Activated CD8-positive, alpha-beta memory T cell treated with anti-CD3 and anti-CD28 coated beads, Interleukin-2, amount 50 U/mL, for 24 hours (primary cell): ENCODE measurements around the gene KCNAB3.
"Not testable (repeated sequence)": the region's sequence is repeated elsewhere in the genome, so short reads cannot be mapped to it uniquely, and the experiment has no call there.

Source experiments
- DNase-seq: peaks from one replicate; pipeline ENCODE4 v3.0.0-alpha.2; 2020; ENCODE audit errors: extremely low read depth

Gene KCNAB3

DNA sequence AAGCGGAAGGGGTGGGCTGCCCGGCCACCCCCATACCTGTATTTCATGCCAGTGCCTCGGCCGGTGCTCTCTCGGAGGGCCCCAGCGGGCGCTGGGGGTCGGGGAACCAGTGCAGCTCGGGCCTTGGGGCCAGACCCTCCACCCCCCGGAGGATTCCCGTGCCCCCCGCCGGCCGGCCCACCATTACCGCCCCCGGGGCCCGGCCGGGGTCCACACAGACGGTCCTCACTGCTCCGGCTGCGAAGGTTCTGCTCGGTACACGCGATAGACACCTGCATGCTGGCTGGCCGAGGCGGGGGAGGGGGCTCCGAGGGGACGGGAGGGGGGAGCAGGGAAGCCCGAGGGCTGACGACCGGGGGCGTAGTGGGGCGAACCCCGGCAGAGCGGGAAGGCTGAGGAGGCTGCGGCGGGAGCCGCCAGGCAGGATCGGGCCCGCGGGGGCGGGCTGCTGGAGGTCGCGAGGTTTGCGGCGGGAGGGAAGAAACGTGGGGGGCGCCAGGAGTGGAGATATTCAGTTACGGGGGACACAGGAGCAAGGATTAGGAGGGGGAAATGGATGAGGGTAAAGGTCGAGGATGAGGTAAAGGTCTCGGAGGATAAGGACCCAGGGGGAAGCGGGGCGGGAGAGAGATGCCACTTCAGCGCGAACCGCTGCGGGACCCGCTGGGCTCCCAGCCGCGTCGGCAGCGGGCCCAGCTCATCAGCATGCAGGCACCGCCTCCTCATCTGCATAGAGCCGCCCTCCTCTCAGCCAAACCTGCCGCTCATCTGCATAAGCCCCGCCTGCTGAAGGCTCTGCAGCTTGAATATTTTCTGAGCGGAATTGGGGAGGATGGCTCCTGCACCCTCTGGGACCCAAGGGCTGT is at the start of gene KCNAB3:
KCNAB3 (minus strand) TSS at position 699 of the 866 bp plus-strand sequence; CDS start at position 278, 421 bp downstream.
- DNase-seq: no peak

GRCh38 chr17:7977805-7978204 is 48.1 kb upstream of the KCNAB3 start:
- DNase-seq: no peak

GRCh38 chr17:7977039-7977438 is 47.4 kb upstream of the KCNAB3 start:
- no peak for DNase-seq

DNA sequence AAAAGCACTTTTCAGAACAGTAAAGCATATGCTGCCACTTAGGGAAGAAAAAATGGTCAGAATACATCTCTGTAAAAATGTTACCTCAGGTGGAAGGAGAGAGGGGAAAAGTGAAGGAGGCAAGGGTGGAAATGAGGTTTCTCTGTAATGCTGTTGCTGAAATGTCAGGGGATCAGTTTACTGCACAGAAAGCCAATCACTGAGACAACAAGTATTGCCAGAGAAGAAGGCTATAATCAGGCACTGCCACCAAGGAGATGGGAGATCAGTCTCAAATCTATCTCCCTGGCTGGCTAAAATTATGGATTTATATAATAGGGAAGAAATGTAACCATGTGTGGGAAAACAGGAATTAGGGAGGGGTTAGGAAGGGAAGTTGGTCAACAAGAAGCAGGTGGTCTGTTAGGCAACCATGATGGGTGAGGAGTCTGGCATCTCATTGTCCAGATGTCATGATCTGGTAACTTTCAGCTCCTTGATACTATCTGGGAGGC is 45.0 kb upstream of the KCNAB3 start:
- no peak for DNase-seq

GRCh38 chr17:7972131-7972785 is 42.6 kb upstream of the KCNAB3 start:
- no peak for DNase-seq

DNA sequence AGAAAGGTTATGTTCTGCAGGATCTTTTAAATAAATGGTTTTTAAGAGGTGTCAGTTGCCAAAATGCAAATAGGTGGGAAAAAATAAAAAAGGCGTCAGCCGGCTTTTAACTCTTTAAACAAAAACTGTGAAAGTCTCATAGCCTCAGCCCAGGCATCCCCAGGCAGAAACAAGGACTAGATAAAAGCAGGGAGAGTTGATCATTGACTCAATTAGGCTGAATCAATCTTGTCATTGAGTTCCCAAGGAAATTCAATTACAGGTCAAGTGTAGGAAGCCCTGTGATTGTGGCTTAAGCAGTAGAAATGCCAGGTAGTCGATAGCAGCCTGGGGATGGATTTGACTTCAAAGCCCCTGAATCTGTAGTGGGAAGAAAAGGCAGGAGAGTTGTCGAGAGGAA is 42.0 kb upstream of the KCNAB3 start:
- DNase-seq: no peak

GRCh38 chr17:7969433-7969832 is 39.8 kb upstream of the KCNAB3 start:
- DNase-seq: no peak

DNA sequence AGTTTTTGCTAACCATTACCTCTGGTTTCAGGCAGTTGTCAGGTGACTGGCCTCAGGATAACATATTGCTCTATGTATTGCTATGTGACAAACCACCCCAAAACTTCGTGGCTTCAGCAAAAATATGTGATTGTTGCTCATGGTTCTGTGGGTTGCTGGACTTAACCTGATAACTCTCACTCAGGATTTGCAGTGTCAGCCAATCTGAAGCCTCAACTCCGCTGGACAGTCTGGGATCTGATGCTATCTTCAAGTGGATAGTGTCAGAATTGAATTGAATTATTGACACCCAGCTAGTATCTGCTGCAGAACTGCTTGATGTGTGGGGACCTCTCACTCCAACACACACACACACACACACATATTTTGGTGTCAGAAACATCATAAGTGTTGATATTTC is 38.1 kb upstream of the KCNAB3 start:
- no peak for DNase-seq

DNA sequence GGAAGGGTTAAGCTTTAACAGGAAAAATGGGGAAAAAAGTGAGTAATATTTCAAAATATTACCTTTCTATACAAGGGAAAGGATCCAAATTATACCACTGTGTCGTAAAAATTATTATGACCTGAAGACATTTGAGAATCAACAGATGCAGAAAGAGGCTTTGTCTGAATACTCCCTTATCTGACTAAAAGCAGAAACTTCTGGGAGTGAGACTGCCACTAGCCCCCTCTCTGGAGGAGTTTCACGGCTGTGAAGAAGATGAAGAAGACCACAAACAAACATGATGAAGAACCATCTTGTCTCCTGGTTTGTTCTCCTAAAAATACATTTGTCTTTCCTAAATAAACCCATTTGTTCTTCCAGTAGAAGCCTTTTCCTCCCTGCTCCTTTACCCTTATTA is 31.8 kb upstream of the KCNAB3 start:
- DNase-seq: no peak

- no peak for DNase-seq
Measured at GRCh38 chr17:7959503-7960253, 30.0 kb upstream of the KCNAB3 start.

GRCh38 chr17:7956228-7956965 is 26.7 kb upstream of the KCNAB3 start:
- DNase-seq: no peak

DNA sequence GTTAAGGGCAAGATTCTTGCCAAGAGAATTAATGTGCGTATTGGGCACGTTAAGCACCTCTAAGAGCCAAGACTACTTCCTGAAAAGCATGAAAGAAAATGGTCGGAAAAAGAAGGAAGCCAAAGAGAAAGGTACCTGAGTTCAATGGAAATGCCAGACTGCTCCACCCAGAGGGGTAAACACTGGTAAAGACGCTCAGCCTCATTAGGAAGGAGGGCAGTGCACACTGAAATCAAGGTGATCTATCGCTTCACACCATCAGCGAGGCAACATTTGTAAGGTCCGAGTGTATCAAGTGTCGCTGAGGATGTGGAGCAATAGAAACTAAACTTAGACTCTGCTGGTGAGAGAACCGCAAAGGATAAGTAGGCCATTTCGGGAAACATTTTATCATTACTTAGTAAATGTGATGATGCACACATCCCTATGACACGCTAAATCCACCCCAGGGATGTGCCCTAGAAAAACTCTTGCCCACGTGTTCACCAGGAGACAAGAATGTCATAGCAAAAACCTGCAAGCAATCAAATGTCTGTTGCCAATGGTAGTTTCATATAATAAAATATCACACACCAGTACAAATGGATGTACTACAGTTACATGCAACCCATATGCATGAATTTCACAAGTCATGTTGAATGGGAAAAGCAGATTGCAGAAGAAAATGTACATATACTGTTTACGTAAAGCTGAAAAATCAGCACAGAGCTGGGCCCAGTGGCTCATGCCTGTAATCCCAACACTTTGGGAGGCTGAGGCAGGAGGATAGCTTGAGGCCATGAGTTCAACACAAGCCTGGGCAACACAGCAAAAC is 26.0 kb upstream of the KCNAB3 start:
- no peak for DNase-seq

DNA sequence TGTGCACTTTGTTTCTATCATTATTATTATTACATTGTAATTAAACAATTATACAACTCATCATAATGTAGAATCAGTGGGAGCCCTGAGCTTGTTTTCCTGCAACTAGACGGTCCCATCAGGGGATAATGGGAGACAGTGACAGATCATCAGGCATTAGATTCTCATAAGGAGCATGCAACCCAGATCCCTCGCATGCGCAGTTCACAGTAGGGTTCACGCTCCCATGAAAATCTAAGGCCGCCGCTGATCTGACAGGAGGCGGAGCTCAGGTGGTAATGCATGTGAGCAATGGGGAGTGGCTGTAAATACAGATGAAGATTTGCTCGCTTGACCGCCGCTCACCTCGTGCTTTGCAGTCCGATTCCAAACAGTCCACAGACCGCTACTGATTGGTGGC is 23.6 kb upstream of the KCNAB3 start:
- DNase-seq: not testable (repeated sequence)

GRCh38 chr17:7951143-7951792 is 21.6 kb upstream of the KCNAB3 start:
- DNase-seq: no peak

- DNase-seq: no peak
Measured at GRCh38 chr17:7950578-7950977, 20.9 kb upstream of the KCNAB3 start.

DNA sequence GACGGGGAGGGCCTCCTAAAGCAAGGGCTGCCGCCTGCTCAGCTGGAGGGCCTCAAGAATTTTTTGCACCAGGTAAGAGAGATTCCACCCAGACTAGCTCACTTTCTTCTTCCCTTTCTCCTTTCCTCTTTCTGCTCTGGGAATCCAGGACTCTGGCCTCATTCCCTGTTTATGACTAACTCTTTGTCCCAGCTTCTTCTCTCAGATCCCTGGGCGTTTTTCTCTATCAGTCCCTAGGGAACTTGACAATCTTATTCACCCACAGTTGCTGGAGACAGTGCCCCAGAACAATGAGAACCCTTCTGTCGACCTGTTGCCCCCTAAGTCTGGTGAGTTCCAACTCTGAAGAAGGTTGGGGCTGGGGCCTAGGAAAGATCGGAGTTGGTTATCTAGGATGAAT is 18.0 kb upstream of the KCNAB3 start:
- DNase-seq: no peak

GRCh38 chr17:7946441-7946840 is 16.8 kb upstream of the KCNAB3 start:
- DNase-seq: no peak

DNA sequence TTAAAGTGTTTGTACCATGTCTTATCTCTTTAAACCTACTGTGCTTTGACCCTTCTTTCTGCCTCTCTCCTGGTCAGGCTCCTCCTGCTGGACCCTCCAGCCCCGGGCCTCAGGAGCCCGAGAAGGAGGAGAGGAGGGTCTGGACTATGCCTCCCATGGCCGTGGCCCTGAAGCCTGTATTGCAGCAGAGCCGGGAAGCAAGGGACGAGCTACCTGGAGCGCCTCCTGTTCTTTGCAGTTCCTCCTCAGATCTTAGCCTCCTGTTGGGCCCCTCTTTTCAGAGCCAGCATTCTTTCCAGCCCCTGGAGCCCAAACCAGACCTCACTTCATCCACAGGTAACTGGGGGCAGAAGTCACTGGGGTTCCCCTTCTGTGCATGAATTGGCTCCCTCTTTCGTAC is 16.0 kb upstream of the KCNAB3 start:
- DNase-seq: no peak

DNA sequence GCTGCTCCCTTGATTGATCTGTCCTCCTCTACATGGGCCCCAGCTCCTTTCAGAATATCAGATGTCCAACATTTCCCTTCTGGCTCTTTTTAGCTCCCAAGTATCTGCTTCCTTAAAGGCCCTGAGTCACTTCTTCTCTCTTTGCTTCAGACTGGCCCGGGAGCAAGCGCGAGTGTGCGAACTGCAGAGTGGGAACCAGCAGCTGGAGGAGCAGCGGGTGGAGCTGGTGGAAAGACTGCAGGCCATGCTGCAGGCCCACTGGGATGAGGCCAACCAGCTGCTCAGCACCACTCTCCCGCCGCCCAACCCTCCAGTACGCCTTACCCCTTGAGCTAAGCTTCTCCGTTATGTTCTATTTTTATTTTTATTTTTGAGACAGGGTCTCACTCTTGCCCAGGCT is 14.7 kb upstream of the KCNAB3 start:
- no peak for DNase-seq

- DNase-seq: no peak
Measured at GRCh38 chr17:7943291-7943690, 13.6 kb upstream of the KCNAB3 start.
